ENCODE results near the gene UBE4A.

The UBE4A gene

DNA sequence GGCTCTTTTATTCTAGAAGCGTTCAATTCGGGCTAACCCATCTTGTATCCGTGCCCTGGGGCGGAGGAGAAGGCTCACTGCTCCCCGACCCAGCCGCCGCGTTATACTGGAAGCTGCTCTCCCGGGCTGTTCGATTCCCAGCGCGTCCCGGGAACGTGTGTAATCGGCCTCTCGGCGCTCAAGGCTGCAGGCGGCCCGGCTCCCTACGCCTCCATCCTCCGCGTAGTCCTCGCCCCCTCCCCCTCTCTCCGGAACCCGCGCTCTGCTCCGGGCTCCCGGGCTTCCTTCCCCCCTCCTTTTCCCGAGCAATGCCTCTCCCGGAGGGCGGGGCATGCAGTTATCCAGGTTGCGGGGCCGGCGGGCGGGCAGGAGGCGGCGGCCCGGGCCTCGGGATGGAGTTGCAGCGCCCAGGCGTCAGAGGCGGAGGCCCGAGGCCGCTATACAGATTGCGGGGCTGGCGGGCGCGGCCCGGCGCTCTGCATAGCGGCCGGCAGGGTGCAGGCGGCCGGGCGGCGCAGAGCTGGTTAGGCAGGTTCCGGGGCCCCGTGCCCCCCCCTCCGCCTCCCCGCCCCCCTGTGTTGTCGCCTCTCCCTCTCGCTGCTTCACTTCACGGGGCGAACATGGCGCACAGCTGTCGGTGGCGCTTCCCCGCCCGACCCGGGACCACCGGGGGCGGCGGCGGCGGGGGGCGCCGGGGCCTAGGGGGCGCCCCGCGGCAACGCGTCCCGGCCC, 76.7 kb downstream of the UBE4A start, which contains the start of gene KMT2A:
Gene KMT2A, plus strand, starts transcription at position 600 of the 732 bp plus-strand sequence. Its CDS starts 21 bp downstream, at position 621.
- Histone ChIP-seq H2AFZ (ENCODE audit: low read depth, low read length, severe bottlenecking) (peak within 1 kb of the TSS; percentile 78), H3K9me3 (ENCODE audit: insufficient read depth, low read length) (no peaks in the 10 kb centered on the region), H3K36me3 (ENCODE audit: low read length) (peaks cover 17% of the 10 kb centered on the region), H3K4me3 (ENCODE audit: insufficient read depth, low read length, poor library complexity, severe bottlenecking) (peak within 1 kb of the TSS; percentile 85), H3K27me3 (ENCODE audit: low read length) (no peaks in the 10 kb centered on the region), H3K4me2 (ENCODE audit: low read depth, low read length, poor library complexity, severe bottlenecking) (peak within 1 kb of the TSS; percentile 86), H4K20me1 (ENCODE audit: low read depth, low read length) (peaks cover 17% of the 10 kb centered on the region), H3K27ac (ENCODE audit: low read depth, low read length) (peak within 1 kb of the TSS; percentile 91), H3K79me2 (ENCODE audit: insufficient read depth, low read length) (peaks cover 45% of the 10 kb centered on the region), H3F3A (ENCODE audit: insufficient read depth) (peaks cover 15% of the 10 kb centered on the region; the same call in 1 of the 2 replicates), H3K9me2 (replicated peaks; ENCODE audit: insufficient read depth, low read length) (no peaks in the 10 kb centered on the region), H3K9ac (ENCODE audit: low read length) (peak within 1 kb of the TSS; percentile 92)
- TF ChIP-seq EZH2phosphoT487 (conservative IDR thresholded peaks at IDR 0.05; ENCODE audit: low read length), result no peak

- peaks cover 20% of the 10 kb centered on the region for H4K20me1 ChIP-seq (ENCODE audit: low read depth, low read length)
- no peaks in the 10 kb centered on the region for H3K9me2 ChIP-seq (replicated peaks; ENCODE audit: insufficient read depth, low read length)
- H3K4me2 ChIP-seq (ENCODE audit: low read depth, low read length, poor library complexity, severe bottlenecking), result peak overlapping the region; percentile 79
- H2AFZ ChIP-seq (ENCODE audit: low read depth, low read length, severe bottlenecking), result no peak overlapping the region
- H3K79me2 ChIP-seq (ENCODE audit: insufficient read depth, low read length), result peaks cover 52% of the 10 kb centered on the region
- H3F3A ChIP-seq (ENCODE audit: insufficient read depth), result peaks cover 15% of the 10 kb centered on the region; the same call in 1 of the 2 replicates
- H3K27me3 ChIP-seq (ENCODE audit: low read length), result no peaks in the 10 kb centered on the region
- TF ChIP-seq, protein P1, sequence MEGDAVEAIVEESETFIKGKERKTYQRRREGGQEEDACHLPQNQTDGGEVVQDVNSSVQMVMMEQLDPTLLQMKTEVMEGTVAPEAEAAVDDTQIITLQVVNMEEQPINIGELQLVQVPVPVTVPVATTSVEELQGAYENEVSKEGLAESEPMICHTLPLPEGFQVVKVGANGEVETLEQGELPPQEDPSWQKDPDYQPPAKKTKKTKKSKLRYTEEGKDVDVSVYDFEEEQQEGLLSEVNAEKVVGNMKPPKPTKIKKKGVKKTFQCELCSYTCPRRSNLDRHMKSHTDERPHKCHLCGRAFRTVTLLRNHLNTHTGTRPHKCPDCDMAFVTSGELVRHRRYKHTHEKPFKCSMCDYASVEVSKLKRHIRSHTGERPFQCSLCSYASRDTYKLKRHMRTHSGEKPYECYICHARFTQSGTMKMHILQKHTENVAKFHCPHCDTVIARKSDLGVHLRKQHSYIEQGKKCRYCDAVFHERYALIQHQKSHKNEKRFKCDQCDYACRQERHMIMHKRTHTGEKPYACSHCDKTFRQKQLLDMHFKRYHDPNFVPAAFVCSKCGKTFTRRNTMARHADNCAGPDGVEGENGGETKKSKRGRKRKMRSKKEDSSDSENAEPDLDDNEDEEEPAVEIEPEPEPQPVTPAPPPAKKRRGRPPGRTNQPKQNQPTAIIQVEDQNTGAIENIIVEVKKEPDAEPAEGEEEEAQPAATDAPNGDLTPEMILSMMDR (IDR thresholded peaks at IDR 0.05; ENCODE audit: insufficient read depth, low read length, poor library complexity, severe bottlenecking), result no peak
- TF ChIP-seq EZH2phosphoT487 (conservative IDR thresholded peaks at IDR 0.05; ENCODE audit: low read length), result no peak
- peak overlapping the region; percentile 92 for H3K9ac ChIP-seq (ENCODE audit: low read length)
- H3K36me3 ChIP-seq (ENCODE audit: low read length), result peaks cover 19% of the 10 kb centered on the region
- H3K4me3 ChIP-seq (ENCODE audit: insufficient read depth, low read length, poor library complexity, severe bottlenecking), result peak overlapping the region; percentile 85
- peak overlapping the region; percentile 40 for H3K27ac ChIP-seq (ENCODE audit: low read depth, low read length)
- H3K9me3 ChIP-seq (ENCODE audit: insufficient read depth, low read length), result no peaks in the 10 kb centered on the region
Observed at GRCh38 chr11:118436639-118437207, 77.3 kb downstream of the UBE4A start.

DNA sequence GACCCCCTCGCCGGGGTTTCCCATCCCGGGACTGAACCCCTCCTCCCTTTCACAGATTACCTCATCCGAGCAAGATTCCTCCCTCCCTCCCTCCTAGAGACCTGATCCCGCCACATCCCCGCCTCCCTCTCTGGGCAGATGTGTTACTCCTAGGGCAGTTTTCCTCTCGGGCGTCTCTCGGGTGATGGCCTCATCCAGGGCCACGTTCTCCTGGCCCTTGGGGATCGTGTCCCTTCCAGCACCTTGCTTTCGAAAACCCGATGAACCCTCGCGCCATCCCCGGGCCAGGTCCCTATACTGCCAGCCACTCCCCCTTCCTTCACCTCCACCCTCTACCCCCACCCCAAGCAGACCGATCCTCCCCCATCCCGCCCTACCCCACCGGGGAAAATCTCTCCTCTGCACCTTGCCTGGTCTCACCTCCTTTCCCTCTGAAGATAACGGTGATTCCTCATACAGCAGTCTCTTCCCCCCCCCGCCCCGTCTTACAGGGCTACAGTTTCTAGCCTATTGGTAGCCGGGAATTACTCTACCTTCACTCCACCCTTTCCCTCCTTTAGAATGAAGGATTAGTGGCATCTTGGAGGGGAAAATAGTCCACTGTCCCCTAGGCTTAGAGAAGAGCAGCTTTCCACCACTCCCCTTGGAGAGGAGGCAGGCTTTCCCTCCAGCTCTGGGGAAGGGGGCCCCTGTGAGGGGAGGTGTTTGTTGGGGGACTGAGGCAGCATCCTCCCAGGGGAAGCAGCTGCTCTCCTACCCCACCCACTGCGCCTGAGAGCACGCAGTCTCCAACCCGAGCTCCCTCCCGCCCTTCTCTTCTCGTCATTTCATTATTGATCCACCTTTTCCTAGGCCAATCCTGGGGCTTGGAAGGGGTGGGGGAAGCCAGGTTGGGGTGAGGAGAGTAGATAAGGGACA, 78.1 kb downstream of the UBE4A start:
- Histone ChIP-seq H2AFZ (ENCODE audit: low read depth, low read length, severe bottlenecking) (no peak overlapping the region), H3F3A (ENCODE audit: insufficient read depth) (peaks cover 15% of the 10 kb centered on the region; the same call in 1 of the 2 replicates), H3K27me3 (ENCODE audit: low read length) (no peaks in the 10 kb centered on the region), H3K4me2 (ENCODE audit: low read depth, low read length, poor library complexity, severe bottlenecking) (peak overlapping the region; percentile 79), H3K27ac (ENCODE audit: low read depth, low read length) (peak overlapping the region; percentile 40), H3K9ac (ENCODE audit: low read length) (peak overlapping the region; percentile 92), H3K9me3 (ENCODE audit: insufficient read depth, low read length) (no peaks in the 10 kb centered on the region), H3K4me3 (ENCODE audit: insufficient read depth, low read length, poor library complexity, severe bottlenecking) (peak overlapping the region; percentile 85), H3K36me3 (ENCODE audit: low read length) (peaks cover 19% of the 10 kb centered on the region), H4K20me1 (ENCODE audit: low read depth, low read length) (peaks cover 20% of the 10 kb centered on the region), H3K79me2 (ENCODE audit: insufficient read depth, low read length) (peaks cover 59% of the 10 kb centered on the region), H3K9me2 (replicated peaks; ENCODE audit: insufficient read depth, low read length) (no peaks in the 10 kb centered on the region)
- no peak for TF ChIP-seq EZH2phosphoT487 (conservative IDR thresholded peaks at IDR 0.05; ENCODE audit: low read length)
- TF ChIP-seq, protein P1 (IDR thresholded peaks at IDR 0.05; ENCODE audit: insufficient read depth, low read length, poor library complexity, severe bottlenecking), result no peak

Data from SU-DHL-6 (cell line).